Peyer's patch (tissue), 4 donors: ENCODE data around the gene ARFGAP1. TPM values are rescaled to one million over a fixed set of nuclear protein-coding genes. Genes with fewer than 3 reads are reported as not detected.
"Not testable (repeated sequence)": the region's sequence is repeated elsewhere in the genome, so short reads cannot be mapped to it uniquely, and the experiment has no call there.

ENCODE experiments used
- DNase-seq, 3 donors: peaks; one replicate each; pipeline ENCODE4 v3.0.0-alpha.2; 2017 to 2019
- H3K27ac ChIP-seq, 4 donors: fragments of 200-600 bp; sonication (generic); one replicate each; pipeline ENCODE4 v1.5.1; 2016 to 2019
- H3K27me3 ChIP-seq, 2 donors: fragments of 200-600 bp; sonication (generic); one replicate each; pipeline ENCODE4 v1.5.1; 2019
- H3K36me3 ChIP-seq, 3 donors: fragments of 200-600 bp; sonication (generic); one replicate each; pipeline ENCODE4 v1.5.1; 2016 to 2019
- H3K4me1 ChIP-seq, 4 donors: fragments of 200-600 bp; sonication (generic); one replicate each; pipeline ENCODE4 v1.5.1; 2016 to 2019
- H3K4me3 ChIP-seq, 4 donors: fragments of 200-600 bp; sonication (generic); 1 replicate in 3 of 4; 2 replicates in 1 of 4; pipeline ENCODE4 v1.5.1; 2016 to 2019; ENCODE audit warnings: mild to moderate bottlenecking in 1 of 4
- H3K9me3 ChIP-seq, 4 donors: fragments of 200-600 bp; sonication (generic); one replicate each; pipeline ENCODE4 v1.5.1; 2016 to 2019; ENCODE audit warnings: mild to moderate bottlenecking in 1 of 4
- CTCF ChIP-seq, 6 experiments: fragments of 450-650 bp in 4 of 6; fragments of 200-600 bp in 2 of 6; sonication (generic) in 1 of 6; IDR thresholded peaks; one replicate each; pipeline ENCODE4 v1.5.1; 2017 to 2019; ENCODE audit warnings: antibody characterized with exemption in 6 of 6, mild to moderate bottlenecking in 3 of 6, moderate library complexity in 1 of 6
- POLR2A ChIP-seq, 2 donors: fragments of 450-650 bp; IDR thresholded peaks; one replicate each; pipeline ENCODE4 v1.5.1; 2017; ENCODE audit warnings: antibody characterized with exemption in 2 of 2, mild to moderate bottlenecking in 2 of 2, moderate library complexity in 2 of 2
- total RNA-seq, 4 donors: library from RNA; depleted of rRNA; stranded (reverse); fragments of >200 nt; gene quantifications; one replicate each; pipeline ENCODE4 v1.1.0, GENCODE V29; 2016

Gene ARFGAP1
- total RNA-seq, 4 donors from 2014 or later, result 66.6 to 149 (median 89.8) TPM

DNA sequence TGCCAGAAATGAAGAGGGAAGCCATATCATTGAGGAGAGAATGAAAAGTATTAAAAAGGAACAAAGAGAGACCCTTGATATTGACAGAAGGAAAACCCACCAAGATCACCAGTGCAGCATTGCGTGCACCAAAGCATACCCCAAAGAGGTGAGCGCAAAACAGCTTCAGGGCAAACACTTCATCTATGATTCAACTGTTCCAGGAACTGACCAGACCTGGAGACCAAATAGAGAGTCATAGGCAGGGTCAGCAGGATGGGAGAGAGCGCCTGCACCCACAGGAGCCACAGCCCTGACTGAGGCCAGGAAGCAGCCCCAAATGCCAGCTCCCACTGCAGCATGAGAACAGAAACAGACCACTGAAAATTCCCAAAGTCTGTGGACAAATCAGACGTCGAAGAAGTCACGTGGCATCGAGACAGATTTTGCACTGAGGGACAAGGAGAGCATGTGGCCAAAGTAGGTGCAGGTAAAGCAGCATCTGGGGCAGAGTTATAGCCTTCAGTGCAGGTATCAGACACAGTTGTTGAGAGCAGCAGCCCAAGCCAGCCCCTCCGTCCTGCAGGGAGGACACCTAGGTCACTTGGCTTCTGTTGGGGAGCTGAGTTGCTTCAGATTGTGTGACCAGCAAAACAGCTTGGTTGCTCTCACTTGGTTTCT lies 59.3 kb downstream of the ARFGAP1 start:
- no peak for DNase-seq
- TF ChIP-seq POLR2A (IDR thresholded peaks at IDR 0.05), result no peak
- TF ChIP-seq CTCF (IDR thresholded peaks at IDR 0.05), result no peak
- no peak overlapping the region for H3K4me3 ChIP-seq
- H3K9me3 ChIP-seq, result peaks cover 0 to 9% (median 0%) of the 10 kb centered on the region in 4 donors
- H3K4me1 ChIP-seq, result no peaks in the 10 kb centered on the region
- no peaks in the 10 kb centered on the region for H3K36me3 ChIP-seq
- no peaks in the 10 kb centered on the region for H3K27me3 ChIP-seq
- H3K27ac ChIP-seq, result no peak overlapping the region

DNA sequence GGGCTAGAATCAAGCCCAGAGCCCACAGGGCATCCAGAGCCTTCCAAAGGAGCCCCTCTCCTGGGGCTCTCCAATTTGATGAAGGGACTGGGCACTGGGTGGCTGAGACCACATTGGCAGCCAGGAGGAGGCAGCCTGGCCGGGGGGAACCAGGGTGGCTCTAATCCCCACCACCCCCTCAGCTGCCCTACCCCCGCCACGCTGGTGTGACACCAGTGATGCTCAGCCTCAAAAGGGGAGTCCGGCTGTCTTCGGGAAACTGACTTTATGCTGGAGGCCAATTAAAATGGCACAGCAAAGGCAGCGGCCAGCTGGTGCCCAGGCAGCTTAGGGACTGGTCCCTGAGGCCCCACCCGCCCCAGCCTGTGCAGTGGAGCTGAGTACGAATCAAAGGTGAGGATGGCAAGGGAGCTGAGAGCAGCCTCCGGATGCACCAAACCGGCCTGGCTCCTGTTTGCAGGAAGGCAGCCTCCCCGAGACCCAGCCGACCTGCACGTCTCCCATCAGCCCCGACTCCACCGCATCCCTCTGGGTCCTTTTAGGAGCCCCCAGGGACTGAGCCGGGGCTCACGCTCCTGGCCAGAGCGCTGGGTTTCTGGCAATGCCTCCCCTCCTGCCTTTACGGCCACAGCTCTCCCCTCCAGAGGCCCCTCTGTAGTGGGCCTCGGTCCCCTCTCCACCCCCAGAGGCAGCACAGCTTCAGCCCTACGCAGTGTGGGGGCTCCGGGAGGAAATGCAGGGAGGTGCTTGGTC lies 60.1 kb downstream of the ARFGAP1 start:
- no peaks in the 10 kb centered on the region for H3K4me1 ChIP-seq
- no peaks in the 10 kb centered on the region for H3K27me3 ChIP-seq
- H3K9me3 ChIP-seq, result peaks cover 0 to 5% (median 0%) of the 10 kb centered on the region in 4 donors
- no peak overlapping the region for H3K4me3 ChIP-seq
- H3K27ac ChIP-seq, result no peak overlapping the region
- TF ChIP-seq POLR2A (IDR thresholded peaks at IDR 0.05) (no peak), CTCF (IDR thresholded peaks at IDR 0.05) (no peak)
- no peaks in the 10 kb centered on the region for H3K36me3 ChIP-seq
- DNase-seq, result no peak

- peaks cover 0 to 5% (median 0%) of the 10 kb centered on the region in 4 donors for H3K9me3 ChIP-seq
- H3K4me1 ChIP-seq, result no peaks in the 10 kb centered on the region
- H3K27me3 ChIP-seq, result no peaks in the 10 kb centered on the region
- H3K27ac ChIP-seq, result no peak overlapping the region
- no peak overlapping the region for H3K4me3 ChIP-seq
- TF ChIP-seq CTCF (IDR thresholded peaks at IDR 0.05), result no peak
- no peak for TF ChIP-seq POLR2A (IDR thresholded peaks at IDR 0.05)
- no peak for DNase-seq
- no peaks in the 10 kb centered on the region for H3K36me3 ChIP-seq
These were observed 60.7 kb downstream of the ARFGAP1 start for GRCh38 chr20:63333241-63333836.

- no peak overlapping the region for H3K27ac ChIP-seq
- TF ChIP-seq POLR2A (IDR thresholded peaks at IDR 0.05) (no peak), CTCF (IDR thresholded peaks at IDR 0.05) (no peak)
- no peaks in the 10 kb centered on the region for H3K4me1 ChIP-seq
- no peak overlapping the region for H3K4me3 ChIP-seq
- H3K9me3 ChIP-seq, result peaks cover 0 to 5% (median 0%) of the 10 kb centered on the region in 4 donors
- no peaks in the 10 kb centered on the region for H3K36me3 ChIP-seq
- no peak for DNase-seq
- no peaks in the 10 kb centered on the region for H3K27me3 ChIP-seq
These were observed 61.7 kb downstream of the ARFGAP1 start for GRCh38 chr20:63334356-63334755.

DNA sequence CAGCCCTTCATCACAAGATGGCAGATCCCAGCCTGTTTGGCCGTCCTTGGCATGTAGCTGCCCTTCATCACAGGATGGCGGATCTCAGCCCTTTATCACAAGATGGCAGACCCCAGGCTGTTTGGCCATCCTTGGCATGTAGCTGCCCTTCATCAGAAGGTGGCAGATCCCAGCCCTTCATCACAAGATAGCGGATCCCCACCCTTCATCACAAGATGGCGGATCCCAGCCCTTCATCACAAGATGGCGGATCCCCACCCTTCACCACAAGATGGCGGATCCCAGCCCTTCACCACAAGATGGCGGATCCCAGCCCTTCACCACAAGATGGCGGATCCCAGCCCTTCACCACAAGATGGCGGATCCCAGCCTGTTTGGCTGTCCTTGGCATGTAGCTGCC lies 62.4 kb downstream of the ARFGAP1 start:
- H3K36me3 ChIP-seq, DNase-seq, H3K27me3 ChIP-seq, H3K9me3 ChIP-seq, H3K27ac ChIP-seq, H3K4me1 ChIP-seq, H3K4me3 ChIP-seq: not testable (repeated sequence)

DNA sequence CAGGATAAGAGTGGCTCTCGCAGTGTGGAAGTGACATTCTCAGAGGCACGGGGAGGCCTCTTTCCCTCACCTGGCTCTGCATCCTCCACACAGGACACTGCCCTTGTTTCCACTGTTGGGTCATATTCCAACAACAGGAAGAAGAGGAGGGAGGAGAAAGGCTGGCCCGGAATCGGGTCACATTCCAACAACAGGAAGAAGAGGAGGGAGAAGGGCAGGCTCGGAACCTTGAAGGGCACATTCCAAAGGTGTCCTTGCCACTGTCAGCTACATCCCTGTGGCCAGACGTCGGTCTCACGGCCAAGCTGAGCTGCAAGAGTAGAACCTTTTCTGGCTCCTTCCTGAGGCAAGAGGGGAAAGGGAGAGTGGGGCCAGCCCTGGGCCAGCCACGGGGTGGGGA lies 63.1 kb downstream of the ARFGAP1 start:
- Histone ChIP-seq H3K36me3 (no peaks in the 10 kb centered on the region), H3K4me3 (no peak overlapping the region), H3K27me3 (no peaks in the 10 kb centered on the region), H3K27ac (no peak overlapping the region), H3K4me1 (no peaks in the 10 kb centered on the region), H3K9me3 (peaks cover 0 to 5% (median 0%) of the 10 kb centered on the region in 4 donors)
- no peak for DNase-seq
- TF ChIP-seq CTCF (IDR thresholded peaks at IDR 0.05), result no peak
- no peak for TF ChIP-seq POLR2A (IDR thresholded peaks at IDR 0.05)
